HepG2 (cell line): ENCODE results near the gene BICDL2. TPM values are rescaled to one million over a fixed set of nuclear protein-coding genes. Genes with fewer than 3 reads are reported as not detected.

Source experiments
- CEBPB ChIP-seq: IDR thresholded peaks from 2 replicates; pipeline ENCODE4 v1.6.1; 2011; ENCODE audit warnings: low read depth, low read length, improper control_type of control experiment, borderline replicate concordance
- CREB1 ChIP-seq, 2 experiments: fragments of 450-650 bp in 1 of 2; IDR thresholded peaks; 2 replicates each; pipeline ENCODE4 v1.6.1; 2016 to 2017; ENCODE audit warnings: control low read depth in 1 of 2, mild to moderate bottlenecking in 1 of 2, missing compliant biosample characterization in 1 of 2, missing genetic modification characterization in 1 of 2
- DMAP1 ChIP-seq: IDR thresholded peaks from 2 replicates; pipeline ENCODE4 v1.6.1; 2016
- EEA1 ChIP-seq: sonication (generic); formaldehyde crosslinking; IDR thresholded peaks from 2 replicates; pipeline ENCODE4 v1.5.1; 2020; ENCODE audit warnings: mild to moderate bottlenecking, missing genetic modification reagents, borderline replicate concordance
- HMGA1 ChIP-seq: sonication (generic); formaldehyde crosslinking; conservative IDR thresholded peaks from 2 replicates; pipeline ENCODE4 v1.4.0; 2020; ENCODE audit warnings: missing genetic modification reagents
- HMGXB4 ChIP-seq, 2 experiments: sonication (generic) in 1 of 2; formaldehyde crosslinking in 1 of 2; IDR thresholded peaks; 2 replicates each; pipeline versions ENCODE4 v1.4.0 to v1.6.1; 2018 to 2020; ENCODE audit warnings: missing genetic modification reagents in 2 of 2, borderline replicate concordance in 1 of 2, low read depth in 1 of 2, mild to moderate bottlenecking in 1 of 2, missing biosample characterization in 1 of 2
- HOXA5 ChIP-seq: sonication (generic); formaldehyde crosslinking; IDR thresholded peaks from 2 replicates; pipeline ENCODE4 v1.4.0; 2020; ENCODE audit warnings: missing genetic modification reagents
- HOXA7 ChIP-seq: sonication (generic); formaldehyde crosslinking; IDR thresholded peaks from 2 replicates; pipeline ENCODE4 v1.8.1; 2022; ENCODE audit warnings: mild to moderate bottlenecking, missing genetic modification reagents, moderate library complexity
- KAT8 ChIP-seq: IDR thresholded peaks from 2 replicates; pipeline ENCODE4 v1.6.1; 2016; ENCODE audit warnings: missing genetic modification reagents, missing compliant biosample characterization
- MATR3 ChIP-seq: sonication (generic); formaldehyde crosslinking; IDR thresholded peaks from 2 replicates; pipeline ENCODE4 v1.4.0; 2020; ENCODE audit warnings: missing genetic modification reagents
- MAZ ChIP-seq, 2 experiments: sonication (generic) in 1 of 2; formaldehyde crosslinking in 1 of 2; IDR thresholded peaks; 2 replicates each; pipeline versions ENCODE4 v1.5.0 to v1.6.1; 2012 to 2020; ENCODE audit warnings: low read depth in 2 of 2, mild to moderate bottlenecking in 2 of 2, borderline replicate concordance in 1 of 2, improper control_type of control experiment in 1 of 2, low read length in 1 of 2, missing genetic modification reagents in 1 of 2, moderate library complexity in 1 of 2
- NR1H2 ChIP-seq: sonication (generic); formaldehyde crosslinking; IDR thresholded peaks from 2 replicates; pipeline ENCODE4 v1.8.1; 2022; ENCODE audit warnings: low read depth, missing genetic modification reagents, borderline replicate concordance
- NR3C1 ChIP-seq: sonication (generic); formaldehyde crosslinking; IDR thresholded peaks from 2 replicates; pipeline ENCODE4 v1.4.0; 2020; ENCODE audit warnings: missing genetic modification reagents
- SALL1 ChIP-seq: sonication (generic); formaldehyde crosslinking; IDR thresholded peaks from 2 replicates; pipeline ENCODE4 v1.8.0; 2022; ENCODE audit warnings: mild to moderate bottlenecking, missing genetic modification reagents
- SOX6 ChIP-seq, 2 experiments: fragments of 450-650 bp in 1 of 2; sonication (generic) in 1 of 2; formaldehyde crosslinking in 1 of 2; IDR thresholded peaks; 2 replicates each; pipeline versions ENCODE4 v1.4.0 to v1.6.1; 2017 to 2020; ENCODE audit warnings: antibody characterized with exemption in 1 of 2, mild to moderate bottlenecking in 1 of 2, missing genetic modification reagents in 1 of 2
- ZBTB46 ChIP-seq: sonication (generic); formaldehyde crosslinking; IDR thresholded peaks from 2 replicates; pipeline ENCODE4 v1.4.0; 2020; ENCODE audit warnings: mild to moderate bottlenecking, missing genetic modification reagents, borderline replicate concordance
- ZMYM4 ChIP-seq: sonication (generic); formaldehyde crosslinking; IDR thresholded peaks from 2 replicates; pipeline ENCODE4 v1.8.1; 2023; ENCODE audit warnings: mild to moderate bottlenecking, missing genetic modification reagents
- ZNF10 ChIP-seq: sonication (generic); formaldehyde crosslinking; IDR thresholded peaks from 2 replicates; pipeline ENCODE4 v1.4.0; 2020; ENCODE audit warnings: mild to moderate bottlenecking, low read depth, missing genetic modification reagents, borderline replicate concordance
- ZNF549 ChIP-seq: sonication (generic); formaldehyde crosslinking; IDR thresholded peaks from 2 replicates; pipeline ENCODE4 v1.5.0; 2020; ENCODE audit warnings: missing genetic modification reagents
- ZNF589 ChIP-seq: sonication (generic); formaldehyde crosslinking; conservative IDR thresholded peaks from 2 replicates; pipeline ENCODE4 v1.8.0; 2022; ENCODE audit warnings: mild to moderate bottlenecking, moderate library complexity, missing genetic modification reagents
- ZNF674 ChIP-seq: sonication (generic); formaldehyde crosslinking; IDR thresholded peaks from 2 replicates; pipeline ENCODE4 v1.5.0; 2020; ENCODE audit warnings: low read depth, mild to moderate bottlenecking, missing genetic modification reagents
- ZNF7 ChIP-seq: IDR thresholded peaks from 2 replicates; pipeline ENCODE4 v1.6.1; 2016; ENCODE audit warnings: missing biosample characterization, missing genetic modification reagents
- ZNF772 ChIP-seq: sonication (generic); formaldehyde crosslinking; IDR thresholded peaks from 2 replicates; pipeline ENCODE4 v1.5.0; 2020; ENCODE audit warnings: mild to moderate bottlenecking, missing genetic modification reagents
- polyA plus RNA-seq, 8 experiments: library from polyadenylated mRNA; depleted of rRNA in 3 of 8; stranded (reverse) in 7 of 8; unstranded in 1 of 8; fragments of >200 nt; fragmentation: Illumina TruSeq in 4 of 8; extraction: Trizol in 4 of 8; gene quantifications; 2 replicates each; pipeline versions ENCODE4 v1.2.1 to v1.2.3, GENCODE V29; 2011 to 2016; ENCODE audit warnings: low read depth in 4 of 8, missing spikeins in 1 of 8, mixed read lengths in 1 of 8; ENCODE audit not compliant: insufficient read depth in 1 of 8
- total RNA-seq, 5 experiments: library from RNA; depleted of rRNA; stranded (reverse); fragments of >200 nt; fragmentation: Illumina TruSeq; extraction: Trizol; gene quantifications; 2 replicates each; pipeline ENCODE4 v1.2.3, GENCODE V29; 2016; ENCODE audit warnings: low read depth in 1 of 5
- TF ChIP-seq, protein P1 (sequence below): sonication (generic); formaldehyde crosslinking; IDR thresholded peaks from 2 replicates; pipeline ENCODE4 v1.4.0; 2020; ENCODE audit warnings: missing genetic modification reagents

The BICDL2 gene
- total and polyA plus RNA-seq, 2 of the 13 experiments (the other 11 are each of a cell fraction or from before 2014, with no cell fraction given), result 0.12 TPM; not detected in 1

- TF ChIP-seq KAT8 (no peak), HOXA7 (CRISPR knock-in tag) (no peak), DMAP1 (CRISPR knock-in tag) (no peak), ZNF772 (CRISPR knock-in tag) (no peak), ZNF589 (no peak), ZNF674 (CRISPR knock-in tag) (no peak), HOXA5 (CRISPR knock-in tag) (no peak), ZNF7 (CRISPR knock-in tag) (no peak), MATR3 (CRISPR knock-in tag) (no peak), NR1H2 (CRISPR knock-in tag) (no peak), ZBTB46 (no peak), HMGA1 (CRISPR knock-in tag) (no peak), NR3C1 (CRISPR knock-in tag) (no peak), SALL1 (no peak; the same call in 1 of the 2 replicates), ZMYM4 (CRISPR knock-in tag) (no peak), CEBPB (no peak), ZNF10 (no peak), HMGXB4 (CRISPR knock-in tag; IDR thresholded peaks at IDR 0.05; ENCODE audit: borderline replicate concordance in 1 of 2, low read depth in 1 of 2) (peak; percentile 24 to 32; a peak in 3 of 4 replicates), ZNF549 (CRISPR knock-in tag) (no peak), SOX6 (IDR thresholded peaks at IDR 0.05) (no peak), SOX6 (CRISPR knock-in tag; IDR thresholded peaks at IDR 0.05) (peak; percentile 3; the same call in 1 of the 2 replicates), EEA1 (CRISPR knock-in tag) (no peak), MAZ (IDR thresholded peaks at IDR 0.05; ENCODE audit: borderline replicate concordance, low read depth, low read length) (no peak), MAZ (CRISPR knock-in tag; IDR thresholded peaks at IDR 0.05; ENCODE audit: low read depth) (no peak), CREB1 (IDR thresholded peaks at IDR 0.05) (peak; percentile 98), CREB1 (CRISPR knock-in tag; IDR thresholded peaks at IDR 0.05) (peak; percentile 89)
- TF ChIP-seq, protein P1, sequence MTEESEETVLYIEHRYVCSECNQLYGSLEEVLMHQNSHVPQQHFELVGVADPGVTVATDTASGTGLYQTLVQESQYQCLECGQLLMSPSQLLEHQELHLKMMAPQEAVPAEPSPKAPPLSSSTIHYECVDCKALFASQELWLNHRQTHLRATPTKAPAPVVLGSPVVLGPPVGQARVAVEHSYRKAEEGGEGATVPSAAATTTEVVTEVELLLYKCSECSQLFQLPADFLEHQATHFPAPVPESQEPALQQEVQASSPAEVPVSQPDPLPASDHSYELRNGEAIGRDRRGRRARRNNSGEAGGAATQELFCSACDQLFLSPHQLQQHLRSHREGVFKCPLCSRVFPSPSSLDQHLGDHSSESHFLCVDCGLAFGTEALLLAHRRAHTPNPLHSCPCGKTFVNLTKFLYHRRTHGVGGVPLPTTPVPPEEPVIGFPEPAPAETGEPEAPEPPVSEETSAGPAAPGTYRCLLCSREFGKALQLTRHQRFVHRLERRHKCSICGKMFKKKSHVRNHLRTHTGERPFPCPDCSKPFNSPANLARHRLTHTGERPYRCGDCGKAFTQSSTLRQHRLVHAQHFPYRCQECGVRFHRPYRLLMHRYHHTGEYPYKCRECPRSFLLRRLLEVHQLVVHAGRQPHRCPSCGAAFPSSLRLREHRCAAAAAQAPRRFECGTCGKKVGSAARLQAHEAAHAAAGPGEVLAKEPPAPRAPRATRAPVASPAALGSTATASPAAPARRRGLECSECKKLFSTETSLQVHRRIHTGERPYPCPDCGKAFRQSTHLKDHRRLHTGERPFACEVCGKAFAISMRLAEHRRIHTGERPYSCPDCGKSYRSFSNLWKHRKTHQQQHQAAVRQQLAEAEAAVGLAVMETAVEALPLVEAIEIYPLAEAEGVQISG (CRISPR knock-in tag), result peak; percentile 35; the same call in 1 of the 2 replicates
Observed at GRCh38 chr16:3017794-3018506, 18.8 kb downstream of the BICDL2 start, which contains the start of gene CLDN6 (continued).
